Mucosa of stomach (tissue), 1 donor: ENCODE data around the gene ASCL2.

Experiments
- H3K27me3 ChIP-seq: one replicate; pipeline ENCODE4 v1.7.0; 2013; ENCODE audit warnings: mild to moderate bottlenecking, low read length; ENCODE audit not compliant: control insufficient read depth, insufficient read depth
- H3K36me3 ChIP-seq: one replicate; pipeline ENCODE4 v1.7.0; 2013; ENCODE audit warnings: low read length; ENCODE audit not compliant: control insufficient read depth, insufficient read depth
- H3K4me1 ChIP-seq: one replicate; pipeline ENCODE4 v1.7.0; 2013; ENCODE audit warnings: mild to moderate bottlenecking, low read length; ENCODE audit not compliant: control insufficient read depth, insufficient read depth
- H3K4me3 ChIP-seq: one replicate; pipeline ENCODE4 v1.7.0; 2013; ENCODE audit warnings: low read length
- H3K9ac ChIP-seq: one replicate; pipeline ENCODE4 v1.7.0; 2013; ENCODE audit warnings: mild to moderate bottlenecking, low read length, moderate library complexity
- H3K9me3 ChIP-seq: one replicate; pipeline ENCODE4 v1.7.0; 2013; ENCODE audit warnings: mild to moderate bottlenecking, low read length, moderate library complexity; ENCODE audit not compliant: control insufficient read depth
- donor health status: Pancreatic carcinoma.

The ASCL2 gene

GRCh38 chr11:2235588-2236326, 34.6 kb downstream of the ASCL2 start:
- Histone ChIP-seq H3K9me3 (no peaks in the 10 kb centered on the region), H3K4me1 (no peaks in the 10 kb centered on the region)

DNA sequence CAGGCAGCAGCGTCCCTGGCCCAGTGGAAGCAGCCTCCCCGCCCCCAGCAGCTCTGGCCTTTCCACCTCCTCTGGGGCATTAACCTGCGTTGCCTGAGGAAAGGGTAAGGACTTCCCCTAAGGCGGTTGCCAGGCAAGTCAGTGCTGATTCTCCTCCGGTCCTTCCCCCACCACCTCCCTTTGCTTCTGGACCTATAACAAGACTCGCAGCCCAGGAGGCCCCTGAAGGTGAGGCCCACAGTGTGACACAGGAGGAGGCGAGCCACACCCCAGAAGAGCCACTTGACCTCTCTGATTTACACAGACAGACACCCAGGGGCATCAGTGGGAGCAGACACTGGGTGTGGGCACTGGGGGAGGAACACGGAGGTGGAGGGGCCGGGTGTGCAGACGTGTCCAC, 35.4 kb downstream of the ASCL2 start:
- Histone ChIP-seq H3K9me3 (no peaks in the 10 kb centered on the region), H3K36me3 (no peaks in the 10 kb centered on the region), H3K9ac (no peak overlapping the region), H3K4me1 (no peaks in the 10 kb centered on the region), H3K4me3 (no peak overlapping the region), H3K27me3 (no peaks in the 10 kb centered on the region)

More at GRCh38 chr11:2235588-2236326, 34.6 kb downstream of the ASCL2 start:
- H3K9ac ChIP-seq: no peak overlapping the region
- H3K36me3 ChIP-seq: no peaks in the 10 kb centered on the region
- H3K27me3 ChIP-seq: no peaks in the 10 kb centered on the region
- H3K4me3 ChIP-seq: no peak overlapping the region

DNA sequence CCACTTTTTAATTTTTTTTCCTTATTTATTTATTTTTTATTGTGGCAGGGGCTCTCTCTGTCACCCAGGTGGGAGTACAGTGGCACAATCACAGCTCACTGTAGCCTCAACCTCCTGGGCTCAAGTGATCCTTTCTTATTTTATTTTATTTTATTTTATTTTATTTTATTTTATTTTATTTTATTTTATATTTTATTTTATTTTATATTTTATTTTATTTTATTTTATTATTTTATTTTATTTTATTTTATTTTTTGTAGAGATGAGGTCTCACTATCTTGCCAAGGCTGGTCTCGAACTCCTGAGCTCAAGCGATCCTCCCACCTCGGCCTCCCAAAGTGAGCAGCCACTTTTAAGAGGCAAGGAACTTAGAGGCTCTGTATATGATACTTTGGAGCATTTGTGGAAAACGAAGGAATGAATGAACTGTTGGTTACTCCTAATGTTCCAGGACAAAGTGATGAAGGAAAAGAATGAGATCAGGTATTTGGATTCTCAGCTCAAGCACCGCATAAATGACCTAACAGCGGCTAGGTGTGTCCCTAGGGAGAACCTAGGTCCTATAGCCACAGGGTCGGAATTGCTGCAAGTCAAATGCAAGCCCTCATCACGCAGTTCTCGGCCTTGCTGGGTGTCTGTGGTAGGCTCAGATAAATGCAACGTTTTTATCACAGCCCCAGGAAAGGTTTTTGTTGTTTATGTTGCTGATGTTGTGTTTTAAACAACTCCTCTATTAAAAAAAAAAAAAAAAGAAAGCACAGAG, 36.5 kb downstream of the ASCL2 start:
- Histone ChIP-seq H3K27me3 (no peaks in the 10 kb centered on the region), H3K4me1 (no peaks in the 10 kb centered on the region), H3K4me3 (no peak overlapping the region)

GRCh38 chr11:2229713-2230297, 40.6 kb downstream of the ASCL2 start:
- Histone ChIP-seq H3K9me3 (no peaks in the 10 kb centered on the region), H3K27me3 (no peaks in the 10 kb centered on the region), H3K4me3 (no peak overlapping the region), H3K4me1 (no peaks in the 10 kb centered on the region), H3K9ac (no peak overlapping the region), H3K36me3 (no peaks in the 10 kb centered on the region)

More for the DNA sequence above, 36.5 kb downstream of the ASCL2 start:
- no peak overlapping the region for H3K9ac ChIP-seq
- no peaks in the 10 kb centered on the region for H3K9me3 ChIP-seq
- no peaks in the 10 kb centered on the region for H3K36me3 ChIP-seq

- Histone ChIP-seq H3K9me3 (no peaks in the 10 kb centered on the region), H3K4me3 (no peak overlapping the region), H3K36me3 (no peaks in the 10 kb centered on the region), H3K9ac (no peak overlapping the region), H3K27me3 (no peaks in the 10 kb centered on the region), H3K4me1 (no peaks in the 10 kb centered on the region)
These were observed 46.1 kb downstream of the ASCL2 start for GRCh38 chr11:2224254-2224653.

DNA sequence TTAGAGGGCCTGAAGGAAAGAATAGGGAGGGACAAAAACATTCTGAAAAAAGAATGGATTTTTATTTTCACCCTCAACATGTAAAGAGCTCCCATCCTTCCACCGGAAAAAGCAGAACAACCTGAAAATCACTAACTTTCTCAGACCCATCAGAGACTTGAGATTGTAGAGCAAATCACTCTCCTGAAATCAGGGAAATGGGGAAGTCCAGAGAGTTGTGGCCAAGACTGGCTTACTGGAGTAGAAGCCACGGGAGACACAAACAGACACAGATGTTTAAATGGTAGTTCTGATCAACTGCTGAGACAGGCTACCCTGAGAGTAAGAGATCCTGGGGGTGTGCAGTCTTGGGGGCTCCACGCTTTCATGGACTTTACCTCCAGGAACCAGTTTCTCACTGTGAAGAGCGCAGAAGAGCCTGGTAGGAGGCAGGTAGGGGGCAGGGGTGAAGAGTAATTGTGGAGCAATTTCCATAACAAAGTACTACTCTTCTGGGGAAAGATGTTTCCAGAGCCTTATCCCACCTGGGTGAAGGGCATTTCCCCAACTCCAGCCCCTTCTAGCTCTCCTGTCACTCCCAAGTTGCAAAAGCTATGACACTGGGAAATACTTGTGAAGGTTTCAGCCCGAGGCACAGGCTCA, 47.1 kb downstream of the ASCL2 start:
- Histone ChIP-seq H3K27me3 (no peaks in the 10 kb centered on the region), H3K4me3 (no peak overlapping the region), H3K9me3 (no peaks in the 10 kb centered on the region), H3K9ac (no peak overlapping the region), H3K4me1 (no peaks in the 10 kb centered on the region), H3K36me3 (no peaks in the 10 kb centered on the region)

- peaks cover 5% of the 10 kb centered on the region for H3K4me1 ChIP-seq
- no peak overlapping the region for H3K4me3 ChIP-seq
- H3K9me3 ChIP-seq: no peaks in the 10 kb centered on the region
- H3K27me3 ChIP-seq: peaks cover under 1% of the 10 kb centered on the region
- H3K9ac ChIP-seq: no peak overlapping the region
- H3K36me3 ChIP-seq: no peaks in the 10 kb centered on the region
These were observed 47.9 kb downstream of the ASCL2 start for GRCh38 chr11:2222451-2222850.

GRCh38 chr11:2221591-2221990, 48.8 kb downstream of the ASCL2 start:
- Histone ChIP-seq H3K36me3 (no peaks in the 10 kb centered on the region), H3K27me3 (peaks cover 9% of the 10 kb centered on the region), H3K9ac (no peak overlapping the region), H3K9me3 (no peaks in the 10 kb centered on the region), H3K4me3 (no peak overlapping the region), H3K4me1 (peaks cover 14% of the 10 kb centered on the region)

- Histone ChIP-seq H3K4me1 (peaks cover 15% of the 10 kb centered on the region), H3K36me3 (no peaks in the 10 kb centered on the region), H3K4me3 (no peak overlapping the region), H3K9me3 (no peaks in the 10 kb centered on the region), H3K9ac (no peak overlapping the region), H3K27me3 (peaks cover 12% of the 10 kb centered on the region)
These were observed 49.4 kb downstream of the ASCL2 start for GRCh38 chr11:2221024-2221423.

DNA sequence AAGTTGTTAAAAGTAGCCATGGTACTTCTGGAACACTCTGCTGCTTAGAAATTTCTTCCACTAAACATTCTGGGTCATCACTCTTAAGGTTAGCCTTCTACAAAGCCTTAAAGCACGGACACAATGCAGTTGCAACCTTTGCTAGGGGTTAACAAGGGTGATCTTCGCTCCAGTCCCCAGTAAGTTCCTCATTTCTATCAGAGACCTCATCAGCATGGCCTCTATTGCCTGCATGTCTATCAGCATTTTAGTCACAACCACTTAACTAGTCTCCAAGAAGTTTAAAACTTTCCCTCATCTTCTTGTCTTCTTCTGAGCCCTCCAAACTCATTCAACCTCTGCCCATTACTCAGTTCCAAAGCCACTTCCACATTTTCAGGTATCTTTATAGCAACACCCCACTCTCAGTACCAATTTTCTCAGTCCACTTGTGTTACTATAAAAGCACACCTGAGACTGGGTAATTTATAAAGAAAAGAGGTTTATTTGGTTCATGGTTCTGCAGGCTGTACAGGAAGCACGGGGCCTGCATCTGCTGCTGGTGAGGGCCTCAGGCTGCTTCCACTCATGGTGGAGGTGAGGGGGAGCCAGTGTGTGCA, 50.1 kb downstream of the ASCL2 start:
- Histone ChIP-seq H3K36me3 (no peaks in the 10 kb centered on the region), H3K4me1 (peaks cover 15% of the 10 kb centered on the region), H3K4me3 (no peak overlapping the region), H3K9ac (no peak overlapping the region), H3K9me3 (no peaks in the 10 kb centered on the region), H3K27me3 (peaks cover 12% of the 10 kb centered on the region)

- Histone ChIP-seq H3K27me3 (peaks cover 12% of the 10 kb centered on the region), H3K4me3 (no peak overlapping the region), H3K36me3 (no peaks in the 10 kb centered on the region), H3K4me1 (peaks cover 15% of the 10 kb centered on the region), H3K9me3 (no peaks in the 10 kb centered on the region), H3K9ac (no peak overlapping the region)
These were observed 50.9 kb downstream of the ASCL2 start for GRCh38 chr11:2219318-2220017.
